WTC11 (cell line): ENCODE measurements around the gene ADAMTS8. TPM values are rescaled to one million over a fixed set of nuclear protein-coding genes. Genes with fewer than 3 reads are reported as not detected.

Source experiments
- ATAC-seq: fragments of 200-7000 bp; cut with Tn5 transposase; 2 replicates; pipeline ENCODE4 v1.10.0; 2021; ENCODE audit warnings: mild to moderate bottlenecking, moderate library complexity
- CTCF ChIA-PET: fragments of 300-600 bp; sonication (Branson Sonifier 250); formaldehyde crosslinking; loops from one replicate; lab custom pipeline; 2021; ENCODE audit warnings: antibody characterized with exemption; lab: Charles Lee
- POLR2A ChIA-PET: fragments of 350-600 bp; sonication (Branson Sonifier 250); formaldehyde crosslinking; loops from one replicate; lab custom pipeline; 2021; ENCODE audit warnings: antibody characterized with exemption; lab: Charles Lee
- DNase-seq: peaks from one replicate; pipeline ENCODE4 v3.0.0; 2021; ENCODE audit warnings: low spot score
- H3K27ac Mint-ChIP-seq: 2 replicates; pipeline ENCODE4 v1.8.0; 2021; ENCODE audit warnings: mixed read lengths
- H3K27me3 Mint-ChIP-seq: 2 replicates; pipeline ENCODE4 v1.8.0; 2021; ENCODE audit warnings: low read depth, mild to moderate bottlenecking, moderate library complexity, mixed read lengths
- H3K36me3 Mint-ChIP-seq: 2 replicates; pipeline ENCODE4 v1.8.0; 2021; ENCODE audit warnings: mixed read lengths
- H3K4me1 Mint-ChIP-seq: 2 replicates; pipeline ENCODE4 v1.8.0; 2022; ENCODE audit warnings: mixed read lengths
- H3K4me3 Mint-ChIP-seq: 2 replicates; pipeline ENCODE4 v1.8.0; 2021; ENCODE audit warnings: mild to moderate bottlenecking, moderate library complexity, mixed read lengths
- H3K9me3 Mint-ChIP-seq: 2 replicates; pipeline ENCODE4 v1.8.0; 2021; ENCODE audit warnings: mixed read lengths
- AFF4 ChIP-seq: sonication (generic); formaldehyde crosslinking; IDR thresholded peaks from 2 replicates; pipeline ENCODE4 v1.8.1; 2023; ENCODE audit warnings: mild to moderate bottlenecking, missing genetic modification reagents, borderline replicate concordance
- ARID4B ChIP-seq: sonication (generic); formaldehyde crosslinking; IDR thresholded peaks from 2 replicates; pipeline ENCODE4 v1.8.0; 2023; ENCODE audit warnings: missing genetic modification reagents, mild to moderate bottlenecking, borderline replicate concordance
- ATF6 ChIP-seq: sonication (generic); formaldehyde crosslinking; IDR thresholded peaks from 2 replicates; pipeline ENCODE4 v1.8.1; 2023; ENCODE audit warnings: mild to moderate bottlenecking, missing genetic modification reagents
- E2F1 ChIP-seq: sonication (generic); formaldehyde crosslinking; IDR thresholded peaks from 2 replicates; pipeline ENCODE4 v1.8.0; 2022; ENCODE audit warnings: mild to moderate bottlenecking, missing genetic modification reagents
- E2F5 ChIP-seq: sonication (generic); formaldehyde crosslinking; IDR thresholded peaks from 2 replicates; pipeline ENCODE4 v1.8.1; 2022; ENCODE audit warnings: mild to moderate bottlenecking, moderate library complexity, missing genetic modification reagents
- ESRRA ChIP-seq: sonication (generic); formaldehyde crosslinking; IDR thresholded peaks from 2 replicates; pipeline ENCODE4 v1.8.1; 2022; ENCODE audit warnings: mild to moderate bottlenecking, missing genetic modification reagents, borderline replicate concordance
- FOXK1 ChIP-seq: sonication (generic); formaldehyde crosslinking; IDR thresholded peaks from 2 replicates; pipeline ENCODE4 v1.8.0; 2022; ENCODE audit warnings: mild to moderate bottlenecking, moderate library complexity, missing genetic modification reagents
- FOXP4 ChIP-seq: sonication (generic); formaldehyde crosslinking; IDR thresholded peaks from 2 replicates; pipeline ENCODE4 v1.8.0; 2022; ENCODE audit warnings: mild to moderate bottlenecking, missing genetic modification reagents
- HMGA2 ChIP-seq: fragments of 250-450 bp; sonication (Bioruptor Pico); IDR thresholded peaks from 2 replicates; pipeline ENCODE4 v1.4.0; 2021; ENCODE audit warnings: mild to moderate bottlenecking, moderate library complexity
- NFATC4 ChIP-seq: fragments of 250-450 bp; sonication (Bioruptor Pico); IDR thresholded peaks from 2 replicates; pipeline ENCODE4 v1.9.0; 2021; ENCODE audit warnings: mild to moderate bottlenecking
- NR1H2 ChIP-seq: sonication (generic); formaldehyde crosslinking; IDR thresholded peaks from 2 replicates; pipeline ENCODE4 v1.9.0; 2021; ENCODE audit warnings: mild to moderate bottlenecking, moderate library complexity, missing genetic modification reagents
- NR2C2 ChIP-seq: sonication (generic); formaldehyde crosslinking; IDR thresholded peaks from 2 replicates; pipeline ENCODE4 v1.8.0; 2022; ENCODE audit warnings: mild to moderate bottlenecking, missing genetic modification reagents
- PRDM15 ChIP-seq: sonication (generic); formaldehyde crosslinking; IDR thresholded peaks from 2 replicates; pipeline ENCODE4 v1.8.0; 2022; ENCODE audit warnings: missing genetic modification reagents
- USF2 ChIP-seq: sonication (generic); formaldehyde crosslinking; IDR thresholded peaks from 2 replicates; pipeline ENCODE4 v1.8.1; 2023; ENCODE audit warnings: mild to moderate bottlenecking, missing genetic modification reagents, moderate library complexity
- ZNF219 ChIP-seq: sonication (generic); formaldehyde crosslinking; IDR thresholded peaks from 2 replicates; pipeline ENCODE4 v1.8.0; 2023; ENCODE audit warnings: missing genetic modification reagents, mild to moderate bottlenecking, borderline replicate concordance
- total RNA-seq: library from RNA; stranded (reverse); gene quantifications from 3 replicates; pipeline ENCODE4 v1.2.3, GENCODE V29; 2021

The ADAMTS8 gene
- total RNA-seq, 1 experiment from 2014 or later, result 9.9 TPM

GRCh38 chr11:130473056-130473794, 44.8 kb upstream of the ADAMTS8 start (continued):
- no peak for TF ChIP-seq AFF4 (CRISPR knock-in tag)
- no peak for TF ChIP-seq ATF6 (CRISPR knock-in tag)
- TF ChIP-seq PRDM15 (CRISPR knock-in tag), result no peak
- TF ChIP-seq E2F1 (CRISPR knock-in tag), result no peak
- TF ChIP-seq NFATC4 (CRISPR knock-in tag), result no peak
- TF ChIP-seq E2F5, result no peak
- TF ChIP-seq FOXK1 (CRISPR knock-in tag), result no peak
- TF ChIP-seq NR1H2, result no peak
- TF ChIP-seq ZNF219 (CRISPR knock-in tag), result no peak

- CTCF ChIA-PET, result no interaction called here
- ATAC-seq, result no peak
- no peaks in the 10 kb centered on the region for H3K36me3 Mint-ChIP-seq
- TF ChIP-seq FOXP4 (CRISPR knock-in tag), result no peak
- no peak for TF ChIP-seq USF2 (CRISPR knock-in tag)
- TF ChIP-seq ARID4B, result no peak
- no peak for TF ChIP-seq HMGA2 (CRISPR knock-in tag)
- no peak for TF ChIP-seq ESRRA (CRISPR knock-in tag)
- TF ChIP-seq NR2C2 (CRISPR knock-in tag), result no peak
- no peak for TF ChIP-seq ZNF219 (CRISPR knock-in tag)
Observed at GRCh38 chr11:130472434-130472961, 44.1 kb upstream of the ADAMTS8 start.

More at GRCh38 chr11:130472434-130472961, 44.1 kb upstream of the ADAMTS8 start:
- Mint-ChIP-seq H3K4me1 (peaks cover 3% of the 10 kb centered on the region; the same call in 1 of the 2 replicates), H3K9me3 (no peaks in the 10 kb centered on the region), H3K4me3 (no peak overlapping the region), H3K27me3 (no peaks in the 10 kb centered on the region), H3K27ac (no peak overlapping the region)
- POLR2A ChIA-PET, result no interaction called here
- no peak for DNase-seq
